Body of pancreas (tissue), 4 donors: ENCODE results near the gene C17orf67.

Experiments
- CTCF ChIP-seq, 7 experiments: fragments of 450-650 bp in 4 of 7; fragments of 200-600 bp in 3 of 7; sonication (generic) in 3 of 7; IDR thresholded peaks; one replicate each; pipeline ENCODE4 v1.5.1; 2016 to 2019; ENCODE audit warnings: antibody characterized with exemption in 7 of 7
- POLR2A ChIP-seq, 3 donors: fragments of 450-650 bp; IDR thresholded peaks; one replicate each; pipeline ENCODE4 v1.6.1; 2016; ENCODE audit warnings: antibody characterized with exemption in 3 of 3, mild to moderate bottlenecking in 2 of 3

GRCh38 chr17:56779322-56779721, 54.4 kb downstream of the C17orf67 start:
- no peak for TF ChIP-seq CTCF (IDR thresholded peaks at IDR 0.05)
- no peak for TF ChIP-seq POLR2A (IDR thresholded peaks at IDR 0.05)
